ENCODE measurements around the gene PHLDB2. TPM values are rescaled to one million over a fixed set of nuclear protein-coding genes. Genes with fewer than 3 reads are reported as not detected.

PHLDB2 gene
- total RNA-seq, 4 donors from 2014 or later: 23.5 to 81.5 (median 26.2) TPM

DNA sequence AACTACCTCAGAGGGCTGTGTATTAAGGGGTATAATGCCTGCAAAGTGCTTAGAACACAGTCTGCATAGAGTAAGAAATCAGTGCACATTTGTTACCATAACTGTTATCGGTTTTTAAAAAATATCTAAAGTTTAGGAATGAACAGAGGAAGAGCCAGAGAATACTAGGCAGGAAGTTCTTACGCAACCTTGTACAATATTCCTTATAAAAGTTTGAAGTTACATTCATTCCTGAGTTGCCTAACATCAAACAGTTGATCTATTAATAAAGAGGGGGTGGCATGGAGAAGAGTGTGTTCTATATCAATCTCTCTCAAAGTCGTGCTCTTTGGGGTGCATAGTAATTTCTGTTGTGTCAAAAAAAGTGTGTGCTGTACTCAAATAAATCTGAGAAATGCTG is 22.0 kb upstream of the PHLDB2 start:
- intact Hi-C loops (cut with DNase I; ENCODE audit: low total_unique reads): no loop called here
- no peak overlapping the region for H3K4me3 ChIP-seq (ENCODE audit: low read depth, poor library complexity, severe bottlenecking)
- TF ChIP-seq POLR2A (IDR thresholded peaks at IDR 0.05): no peak
- TF ChIP-seq, protein P1, sequence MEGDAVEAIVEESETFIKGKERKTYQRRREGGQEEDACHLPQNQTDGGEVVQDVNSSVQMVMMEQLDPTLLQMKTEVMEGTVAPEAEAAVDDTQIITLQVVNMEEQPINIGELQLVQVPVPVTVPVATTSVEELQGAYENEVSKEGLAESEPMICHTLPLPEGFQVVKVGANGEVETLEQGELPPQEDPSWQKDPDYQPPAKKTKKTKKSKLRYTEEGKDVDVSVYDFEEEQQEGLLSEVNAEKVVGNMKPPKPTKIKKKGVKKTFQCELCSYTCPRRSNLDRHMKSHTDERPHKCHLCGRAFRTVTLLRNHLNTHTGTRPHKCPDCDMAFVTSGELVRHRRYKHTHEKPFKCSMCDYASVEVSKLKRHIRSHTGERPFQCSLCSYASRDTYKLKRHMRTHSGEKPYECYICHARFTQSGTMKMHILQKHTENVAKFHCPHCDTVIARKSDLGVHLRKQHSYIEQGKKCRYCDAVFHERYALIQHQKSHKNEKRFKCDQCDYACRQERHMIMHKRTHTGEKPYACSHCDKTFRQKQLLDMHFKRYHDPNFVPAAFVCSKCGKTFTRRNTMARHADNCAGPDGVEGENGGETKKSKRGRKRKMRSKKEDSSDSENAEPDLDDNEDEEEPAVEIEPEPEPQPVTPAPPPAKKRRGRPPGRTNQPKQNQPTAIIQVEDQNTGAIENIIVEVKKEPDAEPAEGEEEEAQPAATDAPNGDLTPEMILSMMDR (IDR thresholded peaks at IDR 0.05): no peak
- 59 to 66% methylated on average over 3 of the region's 3 CpGs for WGBS, 2 donors
- DNase-seq (ENCODE audit: low spot score in 2 of 2): no peak

DNA sequence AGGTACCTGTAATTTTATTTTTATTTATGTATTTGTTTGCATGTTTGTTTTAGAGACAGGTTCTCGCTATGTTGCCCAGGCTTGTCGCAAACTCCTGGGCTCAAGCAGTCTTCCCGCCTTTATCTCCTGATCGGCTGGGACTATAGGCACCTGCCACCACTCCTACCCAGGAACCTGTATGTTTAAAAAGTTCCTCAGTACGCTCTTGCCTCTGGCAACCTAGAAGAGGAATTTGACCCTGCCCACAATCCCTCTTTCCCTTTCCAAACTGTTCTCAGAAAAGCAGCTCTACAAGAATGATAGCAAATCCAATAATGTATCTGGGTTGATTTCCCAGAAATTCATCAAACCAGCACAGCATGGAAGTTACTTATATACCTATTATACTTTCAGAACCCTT is 20.9 kb upstream of the PHLDB2 start:
- 78 to 89% methylated on average over 5 of the region's 5 CpGs for WGBS, 2 donors
- DNase-seq (ENCODE audit: low spot score in 2 of 2): no peak
- TF ChIP-seq POLR2A (IDR thresholded peaks at IDR 0.05): no peak
- TF ChIP-seq, protein P1 (IDR thresholded peaks at IDR 0.05): no peak
- H3K4me3 ChIP-seq (ENCODE audit: low read depth, poor library complexity, severe bottlenecking): no peak overlapping the region
- intact Hi-C loops (cut with DNase I; ENCODE audit: low total_unique reads): no loop called here

DNA sequence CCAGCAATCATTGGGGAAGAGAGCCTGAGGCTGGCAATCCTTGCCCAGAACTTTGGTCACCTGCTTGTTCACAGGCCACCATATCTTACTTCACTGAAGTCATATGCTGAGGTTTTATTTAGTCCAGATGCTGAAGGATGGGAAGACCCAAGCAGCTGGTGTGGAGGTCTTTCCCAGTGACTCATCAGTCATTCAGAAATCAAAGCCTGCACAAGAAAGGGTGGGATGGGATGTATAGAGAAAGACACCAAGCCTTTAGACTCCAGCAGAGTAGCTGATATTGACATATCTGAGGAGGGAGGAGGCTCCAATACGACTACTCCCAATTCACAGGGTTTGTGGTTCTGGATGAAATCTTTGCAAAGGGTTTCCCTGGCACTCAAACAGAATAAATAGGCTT is 13.0 kb upstream of the PHLDB2 start:
- DNase-seq (ENCODE audit: low spot score in 2 of 2): no peak
- TF ChIP-seq POLR2A (IDR thresholded peaks at IDR 0.05): no peak
- TF ChIP-seq, protein P1 (IDR thresholded peaks at IDR 0.05): no peak
- intact Hi-C loops (cut with DNase I; ENCODE audit: low total_unique reads): no loop called here
- no peak overlapping the region for H3K4me3 ChIP-seq (ENCODE audit: low read depth, poor library complexity, severe bottlenecking)
- WGBS, 2 donors: 76 to 96% methylated on average over 1 of the region's 1 CpG

DNA sequence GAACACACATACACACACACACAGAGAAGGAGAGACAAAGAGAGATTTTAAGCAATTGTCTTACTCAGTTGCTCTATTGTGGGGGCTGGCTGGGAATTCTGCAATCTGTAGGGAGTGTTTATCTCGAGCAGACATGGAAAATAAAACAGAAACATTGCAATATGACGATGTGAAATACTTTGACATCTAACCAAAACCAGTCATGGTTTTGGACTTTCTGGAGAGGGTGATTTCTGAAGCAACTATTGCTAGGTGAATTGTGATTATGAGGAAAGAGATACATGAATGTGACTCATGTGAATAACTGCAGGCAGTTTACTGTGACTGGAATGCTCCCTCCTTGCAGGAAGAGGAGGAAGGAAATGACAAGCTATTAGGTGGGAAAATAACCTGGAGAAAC is 12.3 kb upstream of the PHLDB2 start:
- H3K4me3 ChIP-seq (ENCODE audit: low read depth, poor library complexity, severe bottlenecking): no peak overlapping the region
- DNase-seq (ENCODE audit: low spot score in 2 of 2): no peak
- TF ChIP-seq, protein P1 (IDR thresholded peaks at IDR 0.05): no peak
- no peak for TF ChIP-seq POLR2A (IDR thresholded peaks at IDR 0.05)

DNA sequence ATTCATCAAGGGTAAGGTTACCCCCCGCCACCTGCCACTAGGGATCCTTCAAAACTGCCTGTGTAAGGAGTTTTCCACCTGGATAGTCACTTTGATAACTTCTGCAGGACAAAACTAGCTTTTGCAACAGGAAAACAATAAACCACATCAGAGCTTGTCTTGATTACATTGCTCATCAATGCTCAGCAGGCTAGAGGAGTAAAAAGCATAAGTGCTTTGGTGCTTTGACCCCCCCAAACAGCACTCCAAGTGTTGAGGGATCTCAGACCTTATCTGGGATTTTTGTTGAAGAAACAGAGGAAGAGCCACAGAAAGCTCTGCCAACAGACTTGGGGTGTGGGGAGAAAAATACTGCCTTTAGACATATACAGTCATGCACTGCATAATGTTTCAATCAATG is 10.8 kb upstream of the PHLDB2 start:
- TF ChIP-seq POLR2A (IDR thresholded peaks at IDR 0.05): no peak
- TF ChIP-seq, protein P1 (IDR thresholded peaks at IDR 0.05): no peak
- DNase-seq (ENCODE audit: low spot score in 2 of 2): no peak
- H3K4me3 ChIP-seq (ENCODE audit: low read depth, poor library complexity, severe bottlenecking): no peak overlapping the region
- 89 to 91% methylated on average over 1 of the region's 1 CpG for WGBS, 2 donors
- intact Hi-C loops (cut with DNase I; ENCODE audit: low total_unique reads): no loop called here

More for the DNA sequence above, 12.3 kb upstream of the PHLDB2 start:
- intact Hi-C loops (cut with DNase I; ENCODE audit: low total_unique reads): no loop called here
- 36 to 40% methylated on average over 2 of the region's 2 CpGs for WGBS, 2 donors

DNA sequence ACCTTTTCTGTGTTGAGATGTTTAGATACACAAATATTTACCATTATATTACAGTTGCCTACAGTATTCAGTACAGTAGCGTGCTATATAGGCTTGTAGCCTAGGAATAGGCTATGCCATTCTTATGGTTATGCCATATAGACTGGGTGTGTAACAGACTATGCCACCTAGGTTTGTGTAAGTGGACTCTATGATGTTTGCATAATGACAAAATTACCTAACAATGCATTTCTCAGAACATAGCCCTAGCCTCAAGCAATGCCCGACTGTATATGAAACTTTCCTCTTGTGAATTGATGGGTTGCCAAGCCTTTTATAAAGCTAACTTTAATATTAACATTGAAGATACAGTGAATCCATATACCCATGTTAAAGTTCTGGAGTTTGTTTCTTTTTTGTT is 10.3 kb upstream of the PHLDB2 start:
- no peak overlapping the region for H3K4me3 ChIP-seq (ENCODE audit: low read depth, poor library complexity, severe bottlenecking)
- intact Hi-C loops (cut with DNase I; ENCODE audit: low total_unique reads): no loop called here
- no peak for DNase-seq (ENCODE audit: low spot score in 2 of 2)
- 27 to 30% methylated on average over 2 of the region's 2 CpGs for WGBS, 2 donors
- TF ChIP-seq POLR2A (IDR thresholded peaks at IDR 0.05): no peak
- TF ChIP-seq, protein P1 (IDR thresholded peaks at IDR 0.05): no peak

All from lower leg skin (tissue), 4 donors.